H9 (cell line): Measurements from ENCODE around the gene LIX1L. TPM values are rescaled to one million over a fixed set of nuclear protein-coding genes. Genes with fewer than 3 reads are reported as not detected.
"Not testable (repeated sequence)": the region's sequence is repeated elsewhere in the genome, so short reads cannot be mapped to it uniquely, and the experiment has no call there.

Experiments used
- DNase-seq: peaks from one replicate; pipeline ENCODE4 v3.0.0-alpha.2; 2017
- H2AFZ ChIP-seq: one replicate; pipeline ENCODE4 v1.6.1; 2013; ENCODE audit warnings: mild to moderate bottlenecking, low read length, control low read depth, moderate library complexity
- H2AK5ac ChIP-seq: 2 replicates; pipeline ENCODE4 v1.6.1; 2013; ENCODE audit warnings: low read length, control low read depth, mixed read lengths; ENCODE audit not compliant: insufficient read length
- H2BK120ac ChIP-seq: one replicate; pipeline ENCODE4 v1.6.1; 2013; ENCODE audit warnings: low read depth, mild to moderate bottlenecking, low read length, control low read depth, inconsistent platforms; ENCODE audit not compliant: poor library complexity, severe bottlenecking
- H2BK12ac ChIP-seq: 2 replicates; pipeline ENCODE4 v1.6.1; 2013; ENCODE audit warnings: low read length, control low read depth, mixed read lengths, low read depth; ENCODE audit not compliant: insufficient read length
- H2BK15ac ChIP-seq: 2 replicates; pipeline ENCODE4 v1.6.1; 2013; ENCODE audit warnings: low read depth, low read length, control low read depth
- H2BK20ac ChIP-seq: one replicate; pipeline ENCODE4 v1.6.1; 2013; ENCODE audit warnings: low read depth, mild to moderate bottlenecking, low read length, control low read depth, inconsistent platforms; ENCODE audit not compliant: poor library complexity, severe bottlenecking
- H2BK5ac ChIP-seq: 2 replicates; pipeline ENCODE4 v1.6.1; 2013; ENCODE audit warnings: low read length, control low read depth, mixed read lengths; ENCODE audit not compliant: insufficient read length
- H3K14ac ChIP-seq: 2 replicates; pipeline ENCODE4 v1.6.1; 2013; ENCODE audit warnings: low read length, control low read depth; ENCODE audit not compliant: insufficient read depth
- H3K18ac ChIP-seq: 2 replicates; pipeline ENCODE4 v1.6.1; 2013; ENCODE audit warnings: low read depth, mild to moderate bottlenecking, mixed read lengths, low read length, control low read depth; ENCODE audit not compliant: insufficient read length
- H3K23ac ChIP-seq: 2 replicates; pipeline ENCODE4 v1.6.1; 2013; ENCODE audit warnings: low read length, control low read depth, mixed read lengths, low read depth; ENCODE audit not compliant: insufficient read length
- H3K23me2 ChIP-seq: 2 replicates; pipeline ENCODE4 v1.6.1; 2013; ENCODE audit warnings: low read depth, mild to moderate bottlenecking, mixed read lengths, low read length, control low read depth; ENCODE audit not compliant: insufficient read length, poor library complexity, severe bottlenecking
- H3K27ac ChIP-seq: 2 replicates; pipeline ENCODE4 v1.5.1; 2013; ENCODE audit warnings: low read length, control low read depth, mixed read lengths, low read depth; ENCODE audit not compliant: insufficient read length
- H3K27me3 ChIP-seq: 2 replicates; pipeline ENCODE4 v1.6.1; 2013; ENCODE audit warnings: low read length, control low read depth, inconsistent platforms; ENCODE audit not compliant: insufficient read depth
- H3K4ac ChIP-seq: 2 replicates; pipeline ENCODE4 v1.6.1; 2013; ENCODE audit warnings: low read depth, mild to moderate bottlenecking, control low read depth, inconsistent platforms, low read length, moderate library complexity
- H3K4me1 ChIP-seq: 2 replicates; pipeline ENCODE4 v1.6.1; 2013; ENCODE audit warnings: low read length, control low read depth, inconsistent platforms; ENCODE audit not compliant: insufficient read depth
- H3K4me2 ChIP-seq: 2 replicates; pipeline ENCODE4 v1.6.1; 2013; ENCODE audit warnings: low read length, control low read depth, mixed read lengths; ENCODE audit not compliant: insufficient read length, insufficient read depth
- H3K56ac ChIP-seq: 2 replicates; pipeline ENCODE4 v1.6.1; 2013; ENCODE audit warnings: low read depth, mild to moderate bottlenecking, mixed read lengths, low read length, control low read depth; ENCODE audit not compliant: insufficient read length
- H3K79me1 ChIP-seq: 2 replicates; pipeline ENCODE4 v1.6.1; 2013; ENCODE audit warnings: low read depth, mild to moderate bottlenecking, moderate library complexity, low read length, control low read depth, inconsistent platforms; ENCODE audit not compliant: insufficient read depth, poor library complexity, severe bottlenecking
- H3K79me2 ChIP-seq: 2 replicates; pipeline ENCODE4 v1.6.1; 2013; ENCODE audit warnings: low read length, control low read depth, inconsistent platforms; ENCODE audit not compliant: insufficient read depth
- H3K9ac ChIP-seq: 2 replicates; pipeline ENCODE4 v1.6.1; 2013; ENCODE audit warnings: low read length, control low read depth, mixed read lengths; ENCODE audit not compliant: insufficient read length; ENCODE audit errors: extremely low read depth
- H3K9me3 ChIP-seq: one replicate; pipeline ENCODE4 v1.6.1; 2013; ENCODE audit warnings: low read depth, low read length, inconsistent platforms; ENCODE audit not compliant: control insufficient read depth
- H3T11ph ChIP-seq: one replicate; pipeline ENCODE4 v1.6.1; 2013; ENCODE audit warnings: mild to moderate bottlenecking, low read length, control low read depth, inconsistent platforms
- H4K20me1 ChIP-seq: one replicate; pipeline ENCODE4 v1.6.1; 2013; ENCODE audit not compliant: control insufficient read depth, insufficient read length, insufficient read depth
- H4K5ac ChIP-seq: 2 replicates; pipeline ENCODE4 v1.6.1; 2013; ENCODE audit warnings: low read depth, mild to moderate bottlenecking, mixed read lengths, low read length, control low read depth; ENCODE audit not compliant: insufficient read length
- H4K8ac ChIP-seq: replicated peaks from 2 replicates; pipeline ENCODE4 v1.6.1; 2013; ENCODE audit warnings: low read length, control low read depth, mixed read lengths, low read depth; ENCODE audit not compliant: insufficient read length
- H4K91ac ChIP-seq: 2 replicates; pipeline ENCODE4 v1.6.1; 2013; ENCODE audit warnings: low read depth, mild to moderate bottlenecking, moderate library complexity, mixed read lengths, low read length, control low read depth; ENCODE audit not compliant: insufficient read length
- H3K27ac Mint-ChIP-seq, 3 experiments: 2 replicates in 2 of 3; 3 replicates in 1 of 3; pipeline ENCODE4 v1.8.0; 2020 to 2021; ENCODE audit warnings: mixed read lengths in 3 of 3, mild to moderate bottlenecking in 1 of 3, moderate library complexity in 1 of 3
- H3K27me3 Mint-ChIP-seq: 2 replicates; pipeline ENCODE4 v1.8.0; 2021; ENCODE audit warnings: low read depth, mild to moderate bottlenecking, moderate library complexity, mixed read lengths
- H3K36me3 Mint-ChIP-seq, 3 experiments: 2 replicates in 2 of 3; 3 replicates in 1 of 3; pipeline ENCODE4 v1.8.0; 2020 to 2021; ENCODE audit warnings: low read depth in 3 of 3, mixed read lengths in 3 of 3; ENCODE audit not compliant: insufficient read depth in 1 of 3
- H3K4me1 Mint-ChIP-seq, 2 experiments: 2 replicates each; pipeline ENCODE4 v1.8.0; 2020; ENCODE audit warnings: mixed read lengths in 2 of 2
- H3K4me3 Mint-ChIP-seq, 2 experiments: 2 replicates in 1 of 2; 3 replicates in 1 of 2; pipeline ENCODE4 v1.8.0; 2020 to 2021; ENCODE audit warnings: mild to moderate bottlenecking in 2 of 2, mixed read lengths in 2 of 2, moderate library complexity in 1 of 2
- H3K9me3 Mint-ChIP-seq, 2 experiments: 2 replicates in 1 of 2; 3 replicates in 1 of 2; pipeline ENCODE4 v1.8.0; 2020; ENCODE audit warnings: mild to moderate bottlenecking in 2 of 2, mixed read lengths in 2 of 2, moderate library complexity in 1 of 2
- WGBS: extraction: QIAGEN DNeasy Blood & Tissue Kit; methylation state at CpG from one replicate; pipeline ENCODE4 v1.1.7; 2013; ENCODE audit warnings: missing lambda C conversion rate, low lambda C conversion rate, mixed read lengths; ENCODE audit not compliant: insufficient read length; ENCODE audit errors: extremely low coverage; 5-methylcytosine and 5-hydroxymethylcytosine counted together
- total RNA-seq: library from RNA; stranded (reverse); gene quantifications from 2 replicates; pipeline ENCODE4 v1.2.1, GENCODE V29; 2021
- TF ChIP-seq, protein P1 (sequence below): fragments of 200-600 bp; sonication (generic); conservative IDR thresholded peaks from 3 replicates; pipeline ENCODE4 v1.8.0; 2021; ENCODE audit warnings: antibody characterized with exemption, mild to moderate bottlenecking

The LIX1L gene
- total RNA-seq, 1 experiment from 2014 or later = 5.9 TPM

DNA sequence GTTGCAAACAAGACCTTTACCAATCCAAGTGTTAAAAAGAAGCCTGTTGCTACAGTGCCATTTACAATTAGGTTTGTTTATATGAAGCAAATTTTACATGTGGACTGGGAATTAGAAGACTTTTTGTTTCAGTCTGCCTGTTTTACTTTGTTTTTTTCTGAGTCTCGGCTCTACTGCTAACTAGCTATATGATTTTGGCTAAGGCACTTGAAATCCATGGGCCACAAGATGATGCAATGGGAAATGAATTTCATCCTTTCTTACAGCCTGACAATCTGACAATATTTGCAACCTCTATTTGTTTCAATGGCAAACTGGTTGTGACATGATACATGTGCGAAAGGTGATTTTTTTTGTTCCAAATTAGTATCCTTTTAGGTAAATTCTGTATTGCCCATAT is 35.6 kb downstream of the LIX1L start:
- Histone ChIP-seq H3K9me3 (no peaks in the 10 kb centered on the region), H3K18ac (no peak overlapping the region), H3K4me2 (no peak overlapping the region), H3K79me2 (peaks cover 4% of the 10 kb centered on the region; the same call in 1 of the 2 replicates), H2BK12ac (no peak overlapping the region), H3K14ac (no peak overlapping the region), H3K79me1 (no peaks in the 10 kb centered on the region), H2AK5ac (no peak overlapping the region), H3T11ph (no peak overlapping the region), H3K4me1 (peaks cover 3% of the 10 kb centered on the region; the same call in 1 of the 2 replicates), H3K23ac (no peak overlapping the region), H2BK20ac (no peak overlapping the region), H2BK120ac (no peak overlapping the region), H3K23me2 (peaks cover 10% of the 10 kb centered on the region), H3K56ac (no peak overlapping the region), H4K8ac (no peak overlapping the region), H2AFZ (no peak overlapping the region), H3K9ac (no peak overlapping the region), H2BK15ac (no peak overlapping the region), H3K4ac (no peak overlapping the region), H4K20me1 (no peaks in the 10 kb centered on the region), H2BK5ac (no peak overlapping the region), H3K27me3 (no peaks in the 10 kb centered on the region), H4K5ac (no peak overlapping the region), H3K27ac (no peak overlapping the region), H4K91ac (no peak overlapping the region)
- no peak for DNase-seq
- peaks cover 16 to 17% of the 10 kb centered on the region in 2 experiments for H3K4me1 Mint-ChIP-seq
- no CpG with 5 or more reads among the region's 2 CpGs for whole genome bisulfite sequencing
- TF ChIP-seq, protein P1, sequence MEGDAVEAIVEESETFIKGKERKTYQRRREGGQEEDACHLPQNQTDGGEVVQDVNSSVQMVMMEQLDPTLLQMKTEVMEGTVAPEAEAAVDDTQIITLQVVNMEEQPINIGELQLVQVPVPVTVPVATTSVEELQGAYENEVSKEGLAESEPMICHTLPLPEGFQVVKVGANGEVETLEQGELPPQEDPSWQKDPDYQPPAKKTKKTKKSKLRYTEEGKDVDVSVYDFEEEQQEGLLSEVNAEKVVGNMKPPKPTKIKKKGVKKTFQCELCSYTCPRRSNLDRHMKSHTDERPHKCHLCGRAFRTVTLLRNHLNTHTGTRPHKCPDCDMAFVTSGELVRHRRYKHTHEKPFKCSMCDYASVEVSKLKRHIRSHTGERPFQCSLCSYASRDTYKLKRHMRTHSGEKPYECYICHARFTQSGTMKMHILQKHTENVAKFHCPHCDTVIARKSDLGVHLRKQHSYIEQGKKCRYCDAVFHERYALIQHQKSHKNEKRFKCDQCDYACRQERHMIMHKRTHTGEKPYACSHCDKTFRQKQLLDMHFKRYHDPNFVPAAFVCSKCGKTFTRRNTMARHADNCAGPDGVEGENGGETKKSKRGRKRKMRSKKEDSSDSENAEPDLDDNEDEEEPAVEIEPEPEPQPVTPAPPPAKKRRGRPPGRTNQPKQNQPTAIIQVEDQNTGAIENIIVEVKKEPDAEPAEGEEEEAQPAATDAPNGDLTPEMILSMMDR = no peak
- no peak overlapping the region for H3K27ac Mint-ChIP-seq
- H3K4me3 Mint-ChIP-seq = no peak overlapping the region
- H3K27me3 Mint-ChIP-seq = no peaks in the 10 kb centered on the region
- no peaks in the 10 kb centered on the region for H3K9me3 Mint-ChIP-seq
- peaks cover 2 to 15% (median 9%) of the 10 kb centered on the region in 3 experiments; a peak in 6 of 7 replicates for H3K36me3 Mint-ChIP-seq

DNA sequence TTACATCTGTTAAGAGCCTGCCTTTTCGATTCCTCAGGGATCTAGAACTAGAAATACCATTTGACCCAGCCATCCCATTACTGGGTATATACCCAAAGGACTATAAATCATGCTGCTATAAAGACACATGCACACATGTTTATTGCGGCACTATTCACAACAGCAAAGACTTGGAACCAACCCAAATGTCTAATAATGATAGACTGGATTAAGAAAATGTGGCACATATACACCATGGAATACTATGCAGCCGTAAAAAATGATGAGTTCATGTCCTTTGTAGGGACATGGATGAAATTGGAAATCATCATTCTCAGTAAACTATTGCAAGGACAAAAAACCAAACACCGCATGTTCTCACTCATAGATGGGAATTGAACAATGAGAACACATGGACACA is 37.5 kb downstream of the LIX1L start:
- Mint-ChIP-seq H3K36me3 (peaks cover 2 to 14% (median 13%) of the 10 kb centered on the region in 3 experiments), H3K4me3 (peak overlapping the region; percentile 88 to 94; a peak in 3 of 5 replicates), H3K4me1 (peaks cover 16 to 17% of the 10 kb centered on the region in 2 experiments)
- not testable (repeated sequence) for H3K4me2 ChIP-seq, H3K79me2 ChIP-seq, H3K23me2 ChIP-seq, H2AK5ac ChIP-seq, H2BK20ac ChIP-seq, H4K91ac ChIP-seq, H3K56ac ChIP-seq, H3K27me3 ChIP-seq, H2BK12ac ChIP-seq, H3K9me3 Mint-ChIP-seq, H4K20me1 ChIP-seq, H3K23ac ChIP-seq, H3K27ac Mint-ChIP-seq, H3T11ph ChIP-seq, H3K18ac ChIP-seq, H3K27ac ChIP-seq, H3K27me3 Mint-ChIP-seq, H3K9me3 ChIP-seq, H2BK5ac ChIP-seq, H2BK120ac ChIP-seq, DNase-seq, H3K9ac ChIP-seq, H3K4me1 ChIP-seq, H4K8ac ChIP-seq, H3K14ac ChIP-seq, H2BK15ac ChIP-seq, H4K5ac ChIP-seq, H3K4ac ChIP-seq, H3K79me1 ChIP-seq, H2AFZ ChIP-seq
- WGBS = no CpG with 5 or more reads among the region's 4 CpGs
